HL-60 (cell line): ENCODE results near the gene HOXB3.

Experiments used
- DNase-seq, 2 experiments: peaks; one replicate each; pipeline ENCODE4 v3.0.0-alpha.2; 2010 to 2020; ENCODE audit warnings: low read depth in 1 of 2, low spot score in 1 of 2
- H3K27ac ChIP-seq: fragments of 250-450 bp; sonication (Bioruptor Pico); replicated peaks from 2 replicates; pipeline ENCODE4 v1.5.1; 2020; ENCODE audit warnings: mild to moderate bottlenecking, moderate library complexity
- H3K27me3 ChIP-seq: fragments of 250-450 bp; sonication (Bioruptor Pico); 2 replicates; pipeline ENCODE4 v1.5.1; 2021; ENCODE audit warnings: mild to moderate bottlenecking, moderate library complexity; ENCODE audit not compliant: insufficient read depth, poor library complexity, severe bottlenecking
- H3K4me3 ChIP-seq: replicated peaks from 2 replicates; pipeline ENCODE4 v1.5.1; 2011; ENCODE audit warnings: mild to moderate bottlenecking, control low read depth, low read length; ENCODE audit not compliant: insufficient read depth
- CTCF ChIP-seq: IDR thresholded peaks from one replicate; pipeline ENCODE4 v1.5.1; 2011; ENCODE audit warnings: low read length, control low read depth, inconsistent platforms; ENCODE audit not compliant: insufficient read depth
- GABPA ChIP-seq: IDR thresholded peaks from 2 replicates; pipeline ENCODE4 v1.6.1; 2012; ENCODE audit warnings: low read depth
- POLR2AphosphoS5 ChIP-seq: IDR thresholded peaks from 2 replicates; pipeline ENCODE4 v1.6.1; 2012; ENCODE audit warnings: low read depth
- REST ChIP-seq: IDR thresholded peaks from 2 replicates; pipeline ENCODE4 v1.6.1; 2012; ENCODE audit warnings: low read depth; ENCODE audit not compliant: insufficient replicate concordance
- SPI1 ChIP-seq: IDR thresholded peaks from 2 replicates; pipeline ENCODE4 v1.6.1; 2012; ENCODE audit warnings: low read depth, mild to moderate bottlenecking, borderline replicate concordance

Gene HOXB3

GRCh38 chr17:48588528-48588927, 1.5 kb downstream of the HOXB3 start:
- Histone ChIP-seq H3K27me3 (peaks cover 84% of the 10 kb centered on the region), H3K27ac (no peak overlapping the region), H3K4me3 (no peak overlapping the region)
- DNase-seq = no peak
- TF ChIP-seq POLR2AphosphoS5 (no peak), CTCF (no peak), GABPA (no peak), SPI1 (no peak)

GRCh38 chr17:48588074-48588415, 2.0 kb downstream of the HOXB3 start:
- H3K27ac ChIP-seq = no peak overlapping the region

GRCh38 chr17:48587276-48588073, 2.6 kb downstream of the HOXB3 start:
- Histone ChIP-seq H3K27me3 (peaks cover 84% of the 10 kb centered on the region), H3K27ac (no peak overlapping the region), H3K4me3 (no peak overlapping the region)
- TF ChIP-seq GABPA (no peak), CTCF (no peak), POLR2AphosphoS5 (no peak), SPI1 (no peak), REST (no peak)
- DNase-seq = no peak

More at GRCh38 chr17:48588074-48588415, 2.0 kb downstream of the HOXB3 start:
- TF ChIP-seq CTCF (no peak), GABPA (no peak), POLR2AphosphoS5 (no peak), REST (no peak), SPI1 (no peak)
- H3K27me3 ChIP-seq = peaks cover 84% of the 10 kb centered on the region
- no peak overlapping the region for H3K4me3 ChIP-seq
- no peak for DNase-seq
